GM13977 (cell line): ENCODE data around the gene KIF21A.

Source experiments
- DNase-seq: peaks from one replicate; pipeline ENCODE4 v3.0.0; 2012; ENCODE audit warnings: low spot score
- in situ Hi-C: fragments of 300-500 bp; cut with MboI; formaldehyde crosslinking; loops from one replicate; pipeline ENCODE4 v1.12.0; 2022; ENCODE audit warnings: low sequenced_read_pairs, low pct_unique_long_range_greater_than_20kb, mixed read lengths, inconsistent platforms; ENCODE audit not compliant: unreplicated experiment
- TF ChIP-seq, protein P1 (sequence below): IDR thresholded peaks from 2 replicates; pipeline ENCODE4 v1.5.1; 2012; ENCODE audit warnings: mild to moderate bottlenecking, control low read depth; ENCODE audit not compliant: insufficient read depth; ENCODE audit errors: extremely low read depth, missing control alignments

KIF21A gene

GRCh38 chr12:39443929-39444209 lies 949 bp upstream of the KIF21A start:
- no peak for DNase-seq
- TF ChIP-seq, protein P1, sequence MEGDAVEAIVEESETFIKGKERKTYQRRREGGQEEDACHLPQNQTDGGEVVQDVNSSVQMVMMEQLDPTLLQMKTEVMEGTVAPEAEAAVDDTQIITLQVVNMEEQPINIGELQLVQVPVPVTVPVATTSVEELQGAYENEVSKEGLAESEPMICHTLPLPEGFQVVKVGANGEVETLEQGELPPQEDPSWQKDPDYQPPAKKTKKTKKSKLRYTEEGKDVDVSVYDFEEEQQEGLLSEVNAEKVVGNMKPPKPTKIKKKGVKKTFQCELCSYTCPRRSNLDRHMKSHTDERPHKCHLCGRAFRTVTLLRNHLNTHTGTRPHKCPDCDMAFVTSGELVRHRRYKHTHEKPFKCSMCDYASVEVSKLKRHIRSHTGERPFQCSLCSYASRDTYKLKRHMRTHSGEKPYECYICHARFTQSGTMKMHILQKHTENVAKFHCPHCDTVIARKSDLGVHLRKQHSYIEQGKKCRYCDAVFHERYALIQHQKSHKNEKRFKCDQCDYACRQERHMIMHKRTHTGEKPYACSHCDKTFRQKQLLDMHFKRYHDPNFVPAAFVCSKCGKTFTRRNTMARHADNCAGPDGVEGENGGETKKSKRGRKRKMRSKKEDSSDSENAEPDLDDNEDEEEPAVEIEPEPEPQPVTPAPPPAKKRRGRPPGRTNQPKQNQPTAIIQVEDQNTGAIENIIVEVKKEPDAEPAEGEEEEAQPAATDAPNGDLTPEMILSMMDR = no peak
- in situ Hi-C loops = no loop called here

GRCh38 chr12:39442831-39443080 lies 164 bp downstream of the KIF21A start:
- TF ChIP-seq, protein P1 = no peak
- no peak for DNase-seq
- in situ Hi-C loops = no loop called here

- TF ChIP-seq, protein P1 = no peak
- DNase-seq = peak; percentile 50
- in situ Hi-C loops = no loop called here
These were observed 723 bp downstream of the KIF21A start for GRCh38 chr12:39441963-39442830.

- in situ Hi-C loops = no loop called here
- no peak for DNase-seq
- TF ChIP-seq, protein P1 = no peak
These were observed 1.5 kb downstream of the KIF21A start for GRCh38 chr12:39441189-39441962.

GRCh38 chr12:39440781-39441180 lies 2.1 kb downstream of the KIF21A start:
- in situ Hi-C loops = no loop called here
- TF ChIP-seq, protein P1 = no peak
- DNase-seq = no peak

GRCh38 chr12:39440101-39440500 lies 2.8 kb downstream of the KIF21A start:
- DNase-seq = no peak
- TF ChIP-seq, protein P1 = no peak
- in situ Hi-C loops = no loop called here
